NT2/D1 (cell line): ENCODE measurements around the gene KCNH1.
A peak's percentile ranks its signal among the peaks of the same experiment; 100 is the strongest.

Experiments
- DNase-seq: peaks from one replicate; pipeline ENCODE4 v3.0.0-alpha.2; 2011; ENCODE audit warnings: low read depth, low spot score
- H3K27me3 ChIP-seq: 2 replicates; pipeline ENCODE4 v1.6.0; 2011; ENCODE audit warnings: mild to moderate bottlenecking; ENCODE audit not compliant: insufficient read length, insufficient read depth
- H3K36me3 ChIP-seq: 2 replicates; pipeline ENCODE4 v1.6.1; 2011; ENCODE audit warnings: mild to moderate bottlenecking, low read length, mixed read lengths; ENCODE audit not compliant: insufficient read depth, insufficient read length
- H3K4me1 ChIP-seq: 2 replicates; pipeline ENCODE4 v1.5.1; 2011; ENCODE audit not compliant: insufficient read depth, insufficient read length
- H3K4me3 ChIP-seq: 2 replicates; pipeline ENCODE4 v1.5.1; 2011; ENCODE audit warnings: low read depth; ENCODE audit not compliant: insufficient read length
- H3K9ac ChIP-seq: 2 replicates; pipeline ENCODE4 v1.6.0; 2011; ENCODE audit warnings: low read depth; ENCODE audit not compliant: insufficient read length
- H3K9me3 ChIP-seq: 2 replicates; pipeline ENCODE4 v1.5.1; 2011; ENCODE audit warnings: mild to moderate bottlenecking, low read length; ENCODE audit not compliant: insufficient read depth
- SUZ12 ChIP-seq: IDR thresholded peaks from 2 replicates; pipeline ENCODE4 v1.6.1; 2011; ENCODE audit not compliant: insufficient read length, insufficient read depth; ENCODE audit errors: extremely low read depth
- YY1 ChIP-seq: IDR thresholded peaks from 2 replicates; pipeline ENCODE4 v1.6.1; 2011; ENCODE audit not compliant: insufficient read length, insufficient read depth
- ZNF274 ChIP-seq: IDR thresholded peaks from 2 replicates; pipeline ENCODE4 v1.6.1; 2011; ENCODE audit warnings: mild to moderate bottlenecking, low read depth, low read length

KCNH1 gene

GRCh38 chr1:210700511-210700910, 433.4 kb downstream of the KCNH1 start:
- no peak for TF ChIP-seq YY1
- no peak for TF ChIP-seq ZNF274
- TF ChIP-seq SUZ12: no peak
- no peaks in the 10 kb centered on the region for H3K36me3 ChIP-seq
- no peaks in the 10 kb centered on the region for H3K9me3 ChIP-seq
- DNase-seq: no peak
- no peak overlapping the region for H3K4me3 ChIP-seq
- no peak overlapping the region for H3K9ac ChIP-seq
- H3K27me3 ChIP-seq: no peaks in the 10 kb centered on the region
- H3K4me1 ChIP-seq: peaks cover 2% of the 10 kb centered on the region

GRCh38 chr1:210700083-210700482, 433.9 kb downstream of the KCNH1 start:
- Histone ChIP-seq H3K27me3 (no peaks in the 10 kb centered on the region), H3K4me1 (peaks cover 2% of the 10 kb centered on the region), H3K9ac (no peak overlapping the region), H3K36me3 (no peaks in the 10 kb centered on the region), H3K4me3 (no peak overlapping the region), H3K9me3 (no peaks in the 10 kb centered on the region)
- no peak for TF ChIP-seq ZNF274
- no peak for TF ChIP-seq YY1
- TF ChIP-seq SUZ12: no peak
- no peak for DNase-seq

GRCh38 chr1:210698661-210699060, 435.3 kb downstream of the KCNH1 start:
- Histone ChIP-seq H3K36me3 (no peaks in the 10 kb centered on the region), H3K9ac (no peak overlapping the region), H3K9me3 (no peaks in the 10 kb centered on the region), H3K27me3 (no peaks in the 10 kb centered on the region), H3K4me1 (peaks cover 2% of the 10 kb centered on the region), H3K4me3 (no peak overlapping the region)
- TF ChIP-seq SUZ12 (no peak), YY1 (no peak), ZNF274 (no peak)
- no peak for DNase-seq

DNA sequence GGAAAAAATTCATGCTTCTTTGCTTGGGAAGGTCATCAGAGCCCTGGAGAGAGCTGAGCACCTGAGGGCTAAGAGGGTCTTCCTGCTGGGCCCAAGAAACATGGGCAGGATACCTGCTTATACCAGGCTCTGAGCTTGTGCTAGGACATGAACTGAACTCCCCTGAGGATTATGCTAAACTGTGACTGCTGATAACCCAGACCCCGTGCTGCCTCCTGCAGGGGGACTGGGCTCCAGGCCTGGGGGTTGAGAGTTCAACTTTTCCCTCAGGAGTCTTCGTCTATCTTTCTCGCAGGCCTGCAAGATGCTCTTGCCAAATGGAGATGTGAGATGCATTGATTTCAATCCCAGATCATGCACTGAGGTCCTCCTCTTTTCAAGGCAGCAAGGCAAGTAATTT, 436.8 kb downstream of the KCNH1 start:
- peak; percentile 15 for DNase-seq

DNA sequence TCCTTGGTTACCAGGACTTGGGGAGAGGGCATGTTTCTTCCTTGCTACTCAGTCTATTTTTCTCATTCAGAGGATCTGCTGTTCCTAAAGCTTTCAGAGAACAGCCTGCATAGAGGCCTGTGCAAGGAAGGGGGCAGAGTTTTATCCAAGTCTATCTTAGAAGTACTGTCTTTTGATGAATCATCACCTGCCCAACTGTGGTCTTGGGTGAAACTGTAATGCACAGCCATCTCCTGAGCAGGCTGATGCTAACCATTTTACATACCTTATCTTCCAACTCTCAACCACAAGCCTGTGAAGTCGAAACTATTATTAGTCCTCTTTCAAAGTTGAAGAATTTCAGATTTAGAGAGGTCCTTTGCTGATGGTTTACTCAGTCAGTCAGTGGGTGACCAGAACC, 437.2 kb downstream of the KCNH1 start:
- Histone ChIP-seq H3K4me1 (peaks cover 2% of the 10 kb centered on the region), H3K9ac (no peak overlapping the region), H3K27me3 (no peaks in the 10 kb centered on the region), H3K36me3 (no peaks in the 10 kb centered on the region), H3K4me3 (no peak overlapping the region), H3K9me3 (no peaks in the 10 kb centered on the region)
- no peak for DNase-seq
- TF ChIP-seq SUZ12 (no peak), YY1 (no peak), ZNF274 (no peak)

More for the DNA sequence above, 436.8 kb downstream of the KCNH1 start:
- Histone ChIP-seq H3K27me3 (no peaks in the 10 kb centered on the region), H3K9me3 (no peaks in the 10 kb centered on the region), H3K36me3 (no peaks in the 10 kb centered on the region), H3K4me1 (peaks cover 2% of the 10 kb centered on the region), H3K9ac (no peak overlapping the region), H3K4me3 (no peak overlapping the region)
- TF ChIP-seq ZNF274: no peak
- no peak for TF ChIP-seq SUZ12
- TF ChIP-seq YY1: no peak

DNA sequence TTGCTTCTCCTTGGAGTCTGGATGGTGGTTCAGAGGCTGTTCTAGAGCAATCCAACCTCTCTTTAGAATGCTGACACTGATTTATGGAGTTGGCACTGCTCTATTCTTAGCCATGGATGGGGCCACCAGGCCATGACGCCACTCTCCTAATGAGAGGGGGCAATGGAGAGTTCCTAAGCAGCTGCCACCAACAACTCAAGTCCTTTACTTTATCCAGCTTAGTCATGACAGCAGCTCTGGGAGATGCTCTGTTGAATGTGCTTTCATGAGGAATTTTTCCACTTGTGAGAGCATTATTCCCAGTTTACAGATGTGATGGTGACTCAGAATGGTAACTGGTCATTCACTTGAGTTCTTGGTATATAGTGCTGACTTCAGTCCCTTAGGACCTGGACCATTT, 438.9 kb downstream of the KCNH1 start:
- DNase-seq: no peak
- TF ChIP-seq SUZ12: no peak
- no peak for TF ChIP-seq YY1
- no peak for TF ChIP-seq ZNF274
- H3K9ac ChIP-seq: no peak overlapping the region

DNA sequence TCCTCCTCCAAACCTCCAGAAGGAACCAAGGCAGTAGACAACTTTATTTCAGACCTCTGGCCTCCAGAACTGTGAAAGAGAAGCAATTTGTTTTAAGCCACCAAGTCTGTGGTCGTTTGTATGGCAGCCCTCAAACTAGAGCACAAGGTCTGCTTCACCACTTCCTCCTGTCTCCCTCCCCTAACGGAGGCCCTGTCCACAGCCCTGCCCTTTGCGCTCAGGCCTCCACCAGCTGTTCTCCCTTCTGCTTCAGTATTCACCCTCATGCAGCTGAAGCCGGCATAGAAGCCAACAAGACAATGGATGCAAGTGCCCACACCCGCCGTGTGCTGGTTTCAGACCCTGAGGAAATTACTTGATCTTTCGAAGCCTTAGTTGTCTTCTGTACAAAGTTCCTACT, 441.2 kb downstream of the KCNH1 start:
- Histone ChIP-seq H3K4me1 (peaks cover 4% of the 10 kb centered on the region), H3K9me3 (no peaks in the 10 kb centered on the region), H3K9ac (no peak overlapping the region), H3K27me3 (no peaks in the 10 kb centered on the region), H3K36me3 (no peaks in the 10 kb centered on the region), H3K4me3 (no peak overlapping the region)
- no peak for DNase-seq
- TF ChIP-seq SUZ12 (no peak), YY1 (no peak), ZNF274 (no peak)

More for the DNA sequence above, 438.9 kb downstream of the KCNH1 start:
- H3K9me3 ChIP-seq: no peaks in the 10 kb centered on the region
- no peaks in the 10 kb centered on the region for H3K27me3 ChIP-seq
- H3K36me3 ChIP-seq: no peaks in the 10 kb centered on the region
- H3K4me3 ChIP-seq: no peak overlapping the region
- peaks cover 2% of the 10 kb centered on the region for H3K4me1 ChIP-seq
